Sigmoid colon (tissue), 7 donors: ENCODE measurements around the gene VEPH1. TPM values are rescaled to one million over a fixed set of nuclear protein-coding genes. Genes with fewer than 3 reads are reported as not detected.

ENCODE experiments used
- DNase-seq: peaks from one replicate; pipeline ENCODE4 v3.0.0-alpha.2; 2019
- H3K27ac ChIP-seq, 4 donors: fragments of 200-600 bp; sonication (generic); one replicate each; pipeline ENCODE4 v1.5.1; 2016 to 2019; ENCODE audit warnings: mild to moderate bottlenecking in 1 of 4
- H3K27me3 ChIP-seq, 3 donors: fragments of 200-600 bp; sonication (generic); one replicate each; pipeline ENCODE4 v1.5.1; 2019; ENCODE audit warnings: mild to moderate bottlenecking in 1 of 3
- H3K36me3 ChIP-seq, 4 donors: fragments of 200-600 bp; sonication (generic); one replicate each; pipeline ENCODE4 v1.5.1; 2016 to 2019
- H3K4me1 ChIP-seq, 4 donors: fragments of 200-600 bp; sonication (generic); one replicate each; pipeline ENCODE4 v1.5.1; 2017 to 2019
- H3K4me3 ChIP-seq, 4 donors: fragments of 200-600 bp; sonication (generic); one replicate each; pipeline ENCODE4 v1.5.1; 2017 to 2019; ENCODE audit warnings: mild to moderate bottlenecking in 2 of 4, moderate library complexity in 1 of 4
- H3K9me3 ChIP-seq, 4 donors: fragments of 200-600 bp in 3 of 4; sonication (generic) in 3 of 4; one replicate each; pipeline versions ENCODE4 v1.5.1 to v1.6.1; 2013 to 2019
- CTCF ChIP-seq, 4 experiments: fragments of 450-650 bp in 3 of 4; fragments of 200-600 bp in 1 of 4; IDR thresholded peaks; one replicate each; pipeline ENCODE4 v1.5.1; 2016 to 2019; ENCODE audit warnings: antibody characterized with exemption in 4 of 4, mild to moderate bottlenecking in 3 of 4, moderate library complexity in 2 of 4
- EP300 ChIP-seq, 4 donors: sonication (generic); formaldehyde crosslinking; IDR thresholded peaks; one replicate each; pipeline ENCODE4 v1.6.1; 2017; ENCODE audit warnings: antibody characterized with exemption in 4 of 4
- POLR2A ChIP-seq, 2 donors: fragments of 450-650 bp; IDR thresholded peaks; one replicate each; pipeline ENCODE4 v1.6.1; 2016; ENCODE audit warnings: antibody characterized with exemption in 2 of 2, mild to moderate bottlenecking in 2 of 2, moderate library complexity in 2 of 2
- POLR2AphosphoS5 ChIP-seq, 4 donors: sonication (generic); formaldehyde crosslinking; IDR thresholded peaks; one replicate each; pipeline ENCODE4 v1.6.1; 2017; ENCODE audit warnings: antibody characterized with exemption in 4 of 4
- WGBS, 2 donors: extraction: QIAGEN DNeasy Blood & Tissue Kit; methylation state at CpG; one replicate each; pipeline ENCODE4 v1.1.7; 2013; 5-methylcytosine and 5-hydroxymethylcytosine counted together
- intact Hi-C: fragments of 100-400 bp; cut with DNase I; formaldehyde crosslinking; loops from one replicate; pipeline ENCODE4 v1.15.1; 2023
- polyA plus RNA-seq, 3 donors: library from polyadenylated mRNA; stranded (reverse); fragments of 200-250 nt; gene quantifications; one replicate each; pipeline ENCODE4 v1.2.3, GENCODE V29; 2013
- total RNA-seq, 4 donors: library from RNA; depleted of rRNA; stranded (reverse); fragments of >200 nt; gene quantifications; one replicate each; pipeline ENCODE4 v1.1.0, GENCODE V29; 2016
- donor health status: healthy with polysubstance abuse.
- donor health status: Bipolar disorder and iron deficiency.
- donor health status: healthy.

The VEPH1 gene
- total and polyA plus RNA-seq, 7 donors, result 0.14 to 1.8 (median 0.87) TPM; not detected in 1

GRCh38 chr3:157444797-157445184 is 58.4 kb downstream of the VEPH1 start:
- TF ChIP-seq POLR2A (IDR thresholded peaks at IDR 0.05) (no peak), CTCF (IDR thresholded peaks at IDR 0.05) (no peak), POLR2AphosphoS5 (IDR thresholded peaks at IDR 0.05) (no peak)
- H3K4me1 ChIP-seq, result no peaks in the 10 kb centered on the region
- H3K4me3 ChIP-seq, result no peak overlapping the region
- H3K27me3 ChIP-seq, result no peaks in the 10 kb centered on the region
- intact Hi-C loops, result no loop called here
- DNase-seq, result no peak
- 85 to 89% methylated on average over 1 of the region's 1 CpG for WGBS, 2 donors
- H3K36me3 ChIP-seq, result no peaks in the 10 kb centered on the region
- no peaks in the 10 kb centered on the region for H3K9me3 ChIP-seq
- H3K27ac ChIP-seq, result no peak overlapping the region

- DNase-seq, result no peak
- Histone ChIP-seq H3K27ac (no peak overlapping the region), H3K4me1 (peaks cover 0 to 6% (median 0%) of the 10 kb centered on the region in 4 donors), H3K4me3 (no peak overlapping the region), H3K27me3 (no peaks in the 10 kb centered on the region), H3K9me3 (no peaks in the 10 kb centered on the region), H3K36me3 (no peaks in the 10 kb centered on the region)
- TF ChIP-seq EP300 (IDR thresholded peaks at IDR 0.05) (no peak), POLR2A (IDR thresholded peaks at IDR 0.05) (no peak), CTCF (IDR thresholded peaks at IDR 0.05) (no peak), POLR2AphosphoS5 (IDR thresholded peaks at IDR 0.05) (no peak)
- WGBS, 2 donors, result 73 to 80% methylated on average over 3 of the region's 3 CpGs
- intact Hi-C loops, result no loop called here
These were observed 59.1 kb downstream of the VEPH1 start for GRCh38 chr3:157443905-157444796.

- no peak for TF ChIP-seq POLR2A (IDR thresholded peaks at IDR 0.05)
- TF ChIP-seq POLR2AphosphoS5 (IDR thresholded peaks at IDR 0.05), result peak in 1 of 4 donors; percentile 19
- Histone ChIP-seq H3K27me3 (no peaks in the 10 kb centered on the region), H3K36me3 (no peaks in the 10 kb centered on the region), H3K9me3 (no peaks in the 10 kb centered on the region), H3K4me1 (peaks cover 0 to 18% (median 5%) of the 10 kb centered on the region in 4 donors), H3K4me3 (no peak overlapping the region), H3K27ac (no peak overlapping the region)
- WGBS, 2 donors, result 80 to 83% methylated on average over 2 of the region's 2 CpGs
- intact Hi-C loops, result no loop called here
- no peak for DNase-seq
These were observed 60.5 kb downstream of the VEPH1 start for GRCh38 chr3:157442729-157443128.

- Histone ChIP-seq H3K36me3 (no peaks in the 10 kb centered on the region), H3K4me1 (peaks cover 0 to 30% (median 8%) of the 10 kb centered on the region in 4 donors), H3K9me3 (no peaks in the 10 kb centered on the region), H3K27ac (no peak overlapping the region), H3K27me3 (no peaks in the 10 kb centered on the region), H3K4me3 (no peak overlapping the region)
- intact Hi-C loops, result no loop called here
- DNase-seq, result no peak
- 65 to 83% methylated on average over 2 of the region's 2 CpGs for WGBS, 2 donors
- TF ChIP-seq EP300 (IDR thresholded peaks at IDR 0.05) (no peak), POLR2AphosphoS5 (IDR thresholded peaks at IDR 0.05) (no peak), POLR2A (IDR thresholded peaks at IDR 0.05) (no peak), CTCF (IDR thresholded peaks at IDR 0.05) (no peak)
These were observed 62.1 kb downstream of the VEPH1 start for GRCh38 chr3:157441102-157441624.

GRCh38 chr3:157438194-157438730 is 65.0 kb downstream of the VEPH1 start:
- Histone ChIP-seq H3K36me3 (no peaks in the 10 kb centered on the region), H3K4me1 (peaks cover 0 to 30% (median 8%) of the 10 kb centered on the region in 4 donors), H3K9me3 (no peaks in the 10 kb centered on the region), H3K27ac (peak overlapping the region; percentile 62 to 85 (median 74)), H3K27me3 (no peaks in the 10 kb centered on the region), H3K4me3 (peak overlapping the region; percentile 38 to 78 (median 66))
- no peak for DNase-seq
- intact Hi-C loops, result loop anchor here (5.0 kb wide), 1 partner anchor 236 kb away; no protein-coding TSS in a partner anchor
- TF ChIP-seq CTCF (IDR thresholded peaks at IDR 0.05) (no peak), POLR2AphosphoS5 (IDR thresholded peaks at IDR 0.05) (no peak), POLR2A (IDR thresholded peaks at IDR 0.05) (no peak), EP300 (IDR thresholded peaks at IDR 0.05) (no peak)
- WGBS, 2 donors, result 5 to 6% methylated on average over 22 of the region's 22 CpGs
